Erythroblast (primary cell): ENCODE measurements around the gene ANKRD44.

ENCODE experiments used
- GATA1 ChIP-seq: IDR thresholded peaks from 2 replicates; pipeline ENCODE4 v1.6.1; 2011; ENCODE audit warnings: low read depth, mild to moderate bottlenecking, control low read depth, low read length, moderate library complexity
- POLR2A ChIP-seq: IDR thresholded peaks from 2 replicates; pipeline ENCODE4 v1.6.1; 2011; ENCODE audit warnings: mild to moderate bottlenecking, low read length

DNA sequence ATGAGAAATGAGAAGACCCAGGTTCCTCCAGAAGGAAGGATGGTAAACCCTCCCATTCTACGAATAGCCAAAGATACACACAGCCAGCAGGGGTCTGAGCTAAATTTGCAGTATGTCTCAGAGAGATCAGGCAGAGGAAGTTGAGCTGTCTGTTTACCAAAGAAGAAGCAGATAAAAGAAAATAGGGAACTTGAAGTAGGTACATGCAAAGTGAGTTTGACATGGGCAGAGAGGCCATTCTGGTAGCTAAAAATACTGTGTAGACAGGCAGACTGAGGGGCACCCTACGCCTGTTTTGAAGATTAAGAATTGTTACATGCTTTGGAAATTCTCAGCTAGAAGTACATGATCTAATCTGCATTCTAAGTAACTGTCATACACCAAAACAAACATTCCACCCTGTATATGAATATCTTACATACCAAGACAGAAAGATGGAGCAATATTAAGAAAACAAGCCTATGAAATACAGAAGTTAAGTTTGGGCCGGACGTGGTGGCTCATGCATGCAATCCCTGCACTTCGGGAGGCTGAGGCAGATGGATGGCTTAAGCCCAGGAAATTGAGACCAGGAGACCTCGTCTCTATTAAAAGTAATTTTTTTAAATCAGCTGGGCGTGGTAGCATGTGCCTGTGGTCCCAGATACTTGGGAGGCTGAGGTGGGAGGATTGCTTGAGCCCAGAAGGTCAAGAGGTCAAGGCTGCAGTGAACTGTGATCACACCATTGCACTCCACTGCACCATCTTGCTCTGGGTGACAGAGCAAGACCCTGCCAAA lies 157.9 kb downstream of the ANKRD44 start:
- TF ChIP-seq POLR2A: no peak
- no peak for TF ChIP-seq GATA1
